HUES48 (cell line): Measurements from ENCODE around the gene TBL1X.

Source experiments
- H3K27ac ChIP-seq: one replicate; pipeline ENCODE4 v1.7.0; 2013; ENCODE audit warnings: low read depth, low read length, inconsistent platforms
- H3K27me3 ChIP-seq: 2 replicates; pipeline ENCODE4 v1.6.1; 2013; ENCODE audit warnings: mild to moderate bottlenecking, low read length; ENCODE audit not compliant: control insufficient read depth, insufficient read depth
- H3K36me3 ChIP-seq: 2 replicates; pipeline ENCODE4 v1.6.1; 2013; ENCODE audit warnings: low read length; ENCODE audit not compliant: control insufficient read depth, insufficient read depth
- H3K4me1 ChIP-seq: 2 replicates; pipeline ENCODE4 v1.6.1; 2013; ENCODE audit warnings: mild to moderate bottlenecking, low read length; ENCODE audit not compliant: control insufficient read depth, insufficient read depth
- H3K4me3 ChIP-seq: 2 replicates; pipeline ENCODE4 v1.5.1; 2013; ENCODE audit warnings: mild to moderate bottlenecking, low read depth, low read length
- H3K9ac ChIP-seq: 2 replicates; pipeline ENCODE4 v1.6.1; 2013; ENCODE audit warnings: mild to moderate bottlenecking, low read depth, low read length, moderate library complexity
- H3K9me3 ChIP-seq: 2 replicates; pipeline ENCODE4 v1.6.1; 2013; ENCODE audit warnings: low read length; ENCODE audit not compliant: control insufficient read depth, insufficient read depth

The TBL1X gene

GRCh38 chrX:9682456-9682855 is 217.6 kb downstream of the TBL1X start:
- Histone ChIP-seq H3K27me3 (no peaks in the 10 kb centered on the region), H3K27ac (no peak overlapping the region), H3K36me3 (peaks cover 24% of the 10 kb centered on the region)

GRCh38 chrX:9682861-9683260 is 218.0 kb downstream of the TBL1X start:
- peaks cover 9% of the 10 kb centered on the region; the same call in 1 of the 2 replicates for H3K4me1 ChIP-seq
- H3K36me3 ChIP-seq = peaks cover 24% of the 10 kb centered on the region
- no peaks in the 10 kb centered on the region for H3K9me3 ChIP-seq
- H3K9ac ChIP-seq = no peak overlapping the region
- no peak overlapping the region for H3K27ac ChIP-seq
- H3K4me3 ChIP-seq = no peak overlapping the region
- H3K27me3 ChIP-seq = no peaks in the 10 kb centered on the region

More at GRCh38 chrX:9682456-9682855, 217.6 kb downstream of the TBL1X start:
- H3K9ac ChIP-seq = no peak overlapping the region
- H3K9me3 ChIP-seq = no peaks in the 10 kb centered on the region
- peaks cover 9% of the 10 kb centered on the region; the same call in 1 of the 2 replicates for H3K4me1 ChIP-seq
- no peak overlapping the region for H3K4me3 ChIP-seq

- no peaks in the 10 kb centered on the region for H3K27me3 ChIP-seq
- H3K9me3 ChIP-seq = no peaks in the 10 kb centered on the region
- no peak overlapping the region for H3K27ac ChIP-seq
- peaks cover 9% of the 10 kb centered on the region; the same call in 1 of the 2 replicates for H3K4me1 ChIP-seq
- H3K4me3 ChIP-seq = no peak overlapping the region
- no peak overlapping the region for H3K9ac ChIP-seq
- H3K36me3 ChIP-seq = peaks cover 28% of the 10 kb centered on the region
These were observed 218.5 kb downstream of the TBL1X start for GRCh38 chrX:9683350-9683749.

GRCh38 chrX:9687899-9688298 is 223.0 kb downstream of the TBL1X start:
- Histone ChIP-seq H3K4me1 (no peaks in the 10 kb centered on the region), H3K9me3 (no peaks in the 10 kb centered on the region), H3K27ac (no peak overlapping the region), H3K27me3 (no peaks in the 10 kb centered on the region), H3K36me3 (peaks cover 60% of the 10 kb centered on the region), H3K4me3 (no peak overlapping the region), H3K9ac (no peak overlapping the region)

GRCh38 chrX:9688833-9689232 is 224.0 kb downstream of the TBL1X start:
- no peak overlapping the region for H3K9ac ChIP-seq
- H3K9me3 ChIP-seq = no peaks in the 10 kb centered on the region
- no peaks in the 10 kb centered on the region for H3K27me3 ChIP-seq
- H3K27ac ChIP-seq = no peak overlapping the region
- H3K4me1 ChIP-seq = no peaks in the 10 kb centered on the region
- H3K4me3 ChIP-seq = no peak overlapping the region
- H3K36me3 ChIP-seq = peaks cover 70% of the 10 kb centered on the region

- no peak overlapping the region for H3K27ac ChIP-seq
- H3K4me3 ChIP-seq = no peak overlapping the region
- no peaks in the 10 kb centered on the region for H3K4me1 ChIP-seq
- H3K9me3 ChIP-seq = no peaks in the 10 kb centered on the region
- peaks cover 68% of the 10 kb centered on the region for H3K36me3 ChIP-seq
- no peak overlapping the region for H3K9ac ChIP-seq
- no peaks in the 10 kb centered on the region for H3K27me3 ChIP-seq
These were observed 225.2 kb downstream of the TBL1X start for GRCh38 chrX:9690046-9690445.

GRCh38 chrX:9693307-9694001 is 228.6 kb downstream of the TBL1X start:
- Histone ChIP-seq H3K9ac (no peak overlapping the region), H3K4me3 (no peak overlapping the region), H3K27me3 (no peaks in the 10 kb centered on the region), H3K36me3 (peaks cover 75% of the 10 kb centered on the region), H3K9me3 (no peaks in the 10 kb centered on the region), H3K4me1 (no peaks in the 10 kb centered on the region), H3K27ac (no peak overlapping the region)

GRCh38 chrX:9698576-9698975 is 233.7 kb downstream of the TBL1X start:
- Histone ChIP-seq H3K4me1 (no peaks in the 10 kb centered on the region), H3K36me3 (peaks cover 49% of the 10 kb centered on the region), H3K9me3 (no peaks in the 10 kb centered on the region), H3K9ac (no peak overlapping the region), H3K27me3 (no peaks in the 10 kb centered on the region), H3K4me3 (no peak overlapping the region), H3K27ac (no peak overlapping the region)

GRCh38 chrX:9700555-9700954 is 235.7 kb downstream of the TBL1X start:
- Histone ChIP-seq H3K27me3 (no peaks in the 10 kb centered on the region), H3K4me3 (no peak overlapping the region), H3K9me3 (no peaks in the 10 kb centered on the region), H3K9ac (no peak overlapping the region), H3K36me3 (peaks cover 41% of the 10 kb centered on the region), H3K4me1 (no peaks in the 10 kb centered on the region), H3K27ac (no peak overlapping the region)

- Histone ChIP-seq H3K27me3 (no peaks in the 10 kb centered on the region), H3K4me3 (no peak overlapping the region), H3K9ac (no peak overlapping the region), H3K27ac (no peak overlapping the region), H3K4me1 (no peaks in the 10 kb centered on the region), H3K36me3 (peaks cover 40% of the 10 kb centered on the region), H3K9me3 (no peaks in the 10 kb centered on the region)
These were observed 236.9 kb downstream of the TBL1X start for GRCh38 chrX:9701790-9702189.

- Histone ChIP-seq H3K36me3 (peaks cover 28% of the 10 kb centered on the region), H3K9me3 (no peaks in the 10 kb centered on the region), H3K27me3 (no peaks in the 10 kb centered on the region), H3K9ac (no peak overlapping the region), H3K27ac (no peak overlapping the region), H3K4me1 (no peaks in the 10 kb centered on the region), H3K4me3 (no peak overlapping the region)
These were observed 238.5 kb downstream of the TBL1X start for GRCh38 chrX:9703406-9703805.
